Left hindlimb (tissue), 1 donor: Measurements from ENCODE around the gene RPS8.
"Not testable (repeated sequence)": the region's sequence is repeated elsewhere in the genome, so short reads cannot be mapped to it uniquely, and the experiment has no call there.

ENCODE experiments used
- DNase-seq: peaks from one replicate; pipeline ENCODE4 v3.0.0-alpha.2; 2018

Gene RPS8

GRCh38 chr1:44803312-44804095 lies 28.2 kb downstream of the RPS8 start:
- no peak for DNase-seq

- peak; percentile 30 for DNase-seq
These were observed 30.1 kb downstream of the RPS8 start for GRCh38 chr1:44805311-44806024.

GRCh38 chr1:44806025-44806703 lies 30.8 kb downstream of the RPS8 start:
- DNase-seq: peak; percentile 29

GRCh38 chr1:44806704-44807363 lies 31.5 kb downstream of the RPS8 start, which contains the start of gene DYNLT4:
DYNLT4 (minus strand) TSS chr1:44807351; CDS start chr1:44806668, 683 bp downstream.
- DNase-seq: no peak

- DNase-seq: peak; percentile 94
These were observed 32.2 kb downstream of the RPS8 start for GRCh38 chr1:44807364-44808062.

- DNase-seq: peak; percentile 96
These were observed 33.0 kb downstream of the RPS8 start, which contains the start of gene BTBD19 for GRCh38 chr1:44808063-44808937. BTBD19 (plus strand) TSS chr1:44808523; CDS start chr1:44808821, 298 bp downstream.

GRCh38 chr1:44808938-44809917 lies 33.9 kb downstream of the RPS8 start:
- DNase-seq: peak; percentile 73

GRCh38 chr1:44810101-44810761 lies 34.9 kb downstream of the RPS8 start:
- peak; percentile 39 for DNase-seq

- not testable (repeated sequence) for DNase-seq
These were observed 35.4 kb downstream of the RPS8 start for GRCh38 chr1:44810762-44811105.

GRCh38 chr1:44811234-44811633 lies 35.9 kb downstream of the RPS8 start:
- no peak for DNase-seq

- no peak for DNase-seq
These were observed 37.6 kb downstream of the RPS8 start for GRCh38 chr1:44812822-44813543.

- DNase-seq: not testable (repeated sequence)
These were observed 40.6 kb downstream of the RPS8 start for GRCh38 chr1:44815926-44816325.

GRCh38 chr1:44817307-44817706 lies 42.0 kb downstream of the RPS8 start:
- DNase-seq: no peak

- no peak for DNase-seq
These were observed 42.6 kb downstream of the RPS8 start for GRCh38 chr1:44817771-44818495.

- DNase-seq: peak; percentile 41
These were observed 43.9 kb downstream of the RPS8 start for GRCh38 chr1:44819196-44819607.

GRCh38 chr1:44819608-44820327 lies 44.4 kb downstream of the RPS8 start:
- DNase-seq: peak; percentile 84
